Measurements from ENCODE around the gene OR1E1. TPM values are rescaled to one million over a fixed set of nuclear protein-coding genes. Genes with fewer than 3 reads are reported as not detected.
"Not testable (repeated sequence)": the region's sequence is repeated elsewhere in the genome, so short reads cannot be mapped to it uniquely, and the experiment has no call there.

The OR1E1 gene
- total and polyA plus RNA-seq, 2 of the 4 experiments (the other 2 are of a cell fraction): not detected

- H2AFZ ChIP-seq (replicated peaks; ENCODE audit: low read length, poor library complexity); H3K23ac ChIP-seq (ENCODE audit: low read depth, low read length); H3K4ac ChIP-seq (ENCODE audit: low read depth, low read length); H2AK9ac ChIP-seq (replicated peaks; ENCODE audit: low read depth, low read length, poor library complexity); H3K79me1 ChIP-seq (ENCODE audit: low read depth in 1 of 2, low read length in 2 of 2); H3K56ac ChIP-seq (ENCODE audit: extremely low read depth, insufficient read depth, low read length); H4K91ac ChIP-seq (ENCODE audit: insufficient read depth, low read depth, low read length); H4K8ac ChIP-seq (ENCODE audit: low read depth in 2 of 2, low read length in 2 of 2); H3K18ac ChIP-seq (ENCODE audit: low read depth, low read length); H3K4me3 ChIP-seq (ENCODE audit: insufficient read depth, low read depth, low read length); H2BK20ac ChIP-seq (ENCODE audit: low read depth, low read length); H3K14ac ChIP-seq (replicated peaks; ENCODE audit: low read depth, low read length); POLR2A ChIA-PET (ENCODE audit: unreplicated experiment); dilution Hi-C loops (cut with HindIII; ENCODE audit: low sequenced_read_pairs, unreplicated experiment); DNase-seq; H3K4me1 ChIP-seq (ENCODE audit: control insufficient read depth, insufficient read depth, low read length); intact Hi-C loops (cut with micrococcal nuclease); H2BK120ac ChIP-seq (ENCODE audit: low read depth, low read length); BruUV-seq (replicated peaks); H3K9me1 ChIP-seq (ENCODE audit: insufficient read depth, low read length); H2BK15ac ChIP-seq (ENCODE audit: low read depth, low read length); in situ Hi-C loops (cut with MboI; ENCODE audit: low sequenced_read_pairs); CTCF ChIA-PET; H3K9me3 ChIP-seq (ENCODE audit: control insufficient read depth, insufficient read depth, low read length); H2AK5ac ChIP-seq (ENCODE audit: low read depth, low read length); H3K27me3 ChIP-seq (ENCODE audit: control insufficient read depth, insufficient read depth, low read length); ATAC-seq (ENCODE audit: low read depth); H3K36me3 ChIP-seq (ENCODE audit: control insufficient read depth, insufficient read depth, low read length); H3K9ac ChIP-seq (ENCODE audit: low read depth, low read length); H2BK5ac ChIP-seq (ENCODE audit: low read depth, low read length, poor library complexity, severe bottlenecking); H3K27ac ChIP-seq (ENCODE audit: insufficient read depth, low read length); H4K20me1 ChIP-seq (ENCODE audit: insufficient read depth, low read length); H4K5ac ChIP-seq (ENCODE audit: low read depth, low read length); H3K4me2 ChIP-seq (ENCODE audit: low read depth, low read length): not testable (repeated sequence)
- no CpG with 5 or more reads among the region's 16 CpGs for WGBS, 2 experiments (ENCODE audit: extremely low coverage in 2 of 2, insufficient read length in 1 of 2)
Measured at GRCh38 chr17:3412216-3412615, 14.0 kb upstream of the OR1E1 start.
